Psoas muscle (tissue), 8 donors: Measurements from ENCODE around the gene CREB3L1. TPM values are rescaled to one million over a fixed set of nuclear protein-coding genes. Genes with fewer than 3 reads are reported as not detected.

Experiments
- ATAC-seq, 4 donors: fragments of 200-7000 bp; cut with Tn5 transposase; one replicate each; pipeline ENCODE4 v1.9.1; 2020; ENCODE audit warnings: moderate library complexity in 3 of 4, mild to moderate bottlenecking in 2 of 4
- DNase-seq, 2 donors: peaks; one replicate each; pipeline ENCODE4 v3.0.0-alpha.2; 2020
- H3K27ac ChIP-seq: fragments of 200-600 bp; one replicate; pipeline ENCODE4 v1.8.0; 2022
- H3K27me3 ChIP-seq, 3 donors: fragments of 200-600 bp in 1 of 3; one replicate each; pipeline versions ENCODE4 v1.6.1 to v1.8.0; 2013 to 2022; ENCODE audit warnings: low read length in 2 of 3, mild to moderate bottlenecking in 2 of 3, moderate library complexity in 1 of 3; ENCODE audit not compliant: insufficient read depth in 3 of 3
- H3K36me3 ChIP-seq, 2 donors: fragments of 200-600 bp in 1 of 2; one replicate each; pipeline versions ENCODE4 v1.6.1 to v1.8.0; 2013 to 2022; ENCODE audit warnings: low read depth in 1 of 2, mild to moderate bottlenecking in 1 of 2, moderate library complexity in 1 of 2; ENCODE audit not compliant: insufficient read depth in 1 of 2
- H3K4me1 ChIP-seq: fragments of 200-600 bp; one replicate; pipeline ENCODE4 v1.8.0; 2022
- H3K4me3 ChIP-seq: fragments of 200-600 bp; one replicate; pipeline ENCODE4 v1.8.0; 2022; ENCODE audit warnings: mild to moderate bottlenecking
- H3K9me3 ChIP-seq: fragments of 200-600 bp; one replicate; pipeline ENCODE4 v1.8.0; 2022
- CTCF ChIP-seq: fragments of 200-600 bp; IDR thresholded peaks from one replicate; pipeline ENCODE4 v1.8.0; 2022; ENCODE audit warnings: antibody characterized with exemption
- WGBS, 3 donors: extraction: QIAGEN DNeasy Blood & Tissue Kit; methylation state at CpG; one replicate each; pipeline versions ENCODE4 v1.1.6 to v1.1.7; 2013; 5-methylcytosine and 5-hydroxymethylcytosine counted together
- intact Hi-C, 2 donors: fragments of 100-400 bp; cut with DNase I; formaldehyde crosslinking; loops; one replicate each; pipeline versions ENCODE4 v1.11.0 to v1.14.2; 2022
- polyA plus RNA-seq, 3 donors: library from polyadenylated mRNA; stranded (reverse); fragments of 200-250 nt; gene quantifications; one replicate each; pipeline ENCODE4 v1.2.3, GENCODE V29; 2013
- total RNA-seq, 4 donors: library from RNA; stranded (reverse); fragmentation: NEBNext Ultra II Directional in 2 of 4; extraction: Animal tissue kit (Norgen Biotek cat#: 25700) in 2 of 4; gene quantifications; one replicate each; pipeline versions ENCODE4 v1.2.1 to v1.2.4, GENCODE V29; 2021 to 2023
- donor health status: healthy with polysubstance abuse.
- donor health status: DM: no; HTN: no; CAD: no; lungs with moderate emphysema.
- donor health status: Bipolar disorder and iron deficiency.
- donor health status: healthy.
- donor health status: DM: yes; HTN: yes; CAD: no.
- donor health status: DM: no; HTN: no; CAD: no.
- donor health status: DM: no; HTN: no; CAD: no.
- donor health status: DM: yes; HTN: yes; CAD: no.

The CREB3L1 gene
- total and polyA plus RNA-seq, 7 donors = 1.4 to 6.9 (median 2.2) TPM

- Histone ChIP-seq H3K9me3 (no peaks in the 10 kb centered on the region), H3K27me3 (no peaks in the 10 kb centered on the region), H3K4me1 (peaks cover 12% of the 10 kb centered on the region), H3K36me3 (no peaks in the 10 kb centered on the region), H3K27ac (no peak overlapping the region), H3K4me3 (peak overlapping the region; percentile 75)
- WGBS, 3 donors = 2 to 3% (median 3%) methylated on average over 17 to 18 of the region's 18 CpGs
- intact Hi-C loops = no loop called here
- no peak for TF ChIP-seq CTCF
- DNase-seq (no peak), ATAC-seq (peak in 1 of 4 donors; percentile 41)
Measured at GRCh38 chr11:46296059-46296527, 18.6 kb downstream of the CREB3L1 start.

GRCh38 chr11:46296528-46297448, 19.3 kb downstream of the CREB3L1 start:
- ATAC-seq = peak in 2 of 4 donors; percentile 33 to 42
- no peaks in the 10 kb centered on the region for H3K36me3 ChIP-seq
- intact Hi-C loops = no loop called here
- H3K4me1 ChIP-seq = peaks cover 12% of the 10 kb centered on the region
- 20 to 27% (median 20%) methylated on average over 21 to 26 of the region's 26 CpGs for WGBS, 3 donors
- no peaks in the 10 kb centered on the region for H3K9me3 ChIP-seq
- H3K4me3 ChIP-seq = peak overlapping the region; percentile 75
- no peak overlapping the region for H3K27ac ChIP-seq
- peak; percentile 29 for TF ChIP-seq CTCF
- no peaks in the 10 kb centered on the region for H3K27me3 ChIP-seq
- DNase-seq = peak; percentile 58 to 65

- Histone ChIP-seq H3K4me1 (peaks cover 12% of the 10 kb centered on the region), H3K9me3 (no peaks in the 10 kb centered on the region), H3K36me3 (no peaks in the 10 kb centered on the region), H3K27me3 (no peaks in the 10 kb centered on the region), H3K27ac (no peak overlapping the region), H3K4me3 (no peak overlapping the region)
- DNase-seq (no peak), ATAC-seq (no peak)
- 55 to 69% (median 61%) methylated on average over 8 of the region's 8 CpGs for WGBS, 3 donors
- TF ChIP-seq CTCF = no peak
- intact Hi-C loops = no loop called here
Measured at GRCh38 chr11:46298699-46299433, 21.4 kb downstream of the CREB3L1 start.

GRCh38 chr11:46299451-46299961, 22.0 kb downstream of the CREB3L1 start:
- Histone ChIP-seq H3K4me3 (no peak overlapping the region), H3K9me3 (no peaks in the 10 kb centered on the region), H3K27me3 (no peaks in the 10 kb centered on the region), H3K4me1 (peaks cover 12% of the 10 kb centered on the region), H3K36me3 (no peaks in the 10 kb centered on the region), H3K27ac (no peak overlapping the region)
- TF ChIP-seq CTCF = no peak
- WGBS, 3 donors = 67 to 87% (median 81%) methylated on average over 5 of the region's 5 CpGs
- intact Hi-C loops = no loop called here
- DNase-seq (no peak), ATAC-seq (no peak)
